ENCODE measurements around the gene OGFR. TPM values are rescaled to one million over a fixed set of nuclear protein-coding genes. Genes with fewer than 3 reads are reported as not detected.

OGFR gene
- total and polyA plus RNA-seq, 2 donors (not counting 3 experiments of a cell fraction or from before 2014, with no cell fraction given): 30.8 to 44.0 TPM

DNA sequence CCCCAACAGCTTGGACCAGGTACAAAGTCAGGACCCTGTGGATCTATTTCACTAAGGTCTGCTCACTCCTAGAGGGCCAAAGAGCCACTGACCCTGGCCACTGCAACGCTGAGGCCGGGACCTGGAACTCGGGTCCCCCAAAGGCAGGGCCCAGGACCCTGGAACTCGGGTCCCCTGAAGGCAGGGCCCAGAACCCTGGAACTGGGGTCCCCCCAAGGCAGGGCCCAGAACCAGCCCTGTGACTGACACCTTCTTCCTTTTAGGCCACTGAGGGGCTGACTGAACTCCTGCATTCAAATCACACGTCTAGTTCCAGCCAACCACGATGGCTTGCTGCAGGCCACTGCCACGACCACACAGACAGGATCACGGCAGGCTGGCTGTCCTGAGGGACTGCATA is 47.6 kb downstream of the OGFR start:
- intact Hi-C loops (cut with micrococcal nuclease): no loop called here
- BruUV-seq (replicated peaks): no TSS peak

More for the DNA sequence above, 47.6 kb downstream of the OGFR start:
- CTCF ChIA-PET: no interaction called here
- TF ChIP-seq POLR2A (IDR thresholded peaks at IDR 0.05; ENCODE audit: low read depth, low read length) (no peak), CTCF (IDR thresholded peaks at IDR 0.05; ENCODE audit: extremely low read depth in 1 of 2, insufficient read depth in 1 of 2, low read depth in 1 of 2, low read length in 2 of 2) (no peak), FOS (IDR thresholded peaks at IDR 0.05; ENCODE audit: borderline replicate concordance, insufficient read depth, low read length) (no peak), GATA2 (IDR thresholded peaks at IDR 0.05; ENCODE audit: insufficient read depth, insufficient read length, low read depth, low read length) (no peak), POLR2AphosphoS5 (IDR thresholded peaks at IDR 0.05; ENCODE audit: insufficient read depth, low read depth, low read length) (no peak), JUN (IDR thresholded peaks at IDR 0.05; ENCODE audit: borderline replicate concordance, insufficient read depth, insufficient read length, low read depth) (no peak), MYC (IDR thresholded peaks at IDR 0.05; ENCODE audit: low read depth, low read length) (no peak), EZH2 (IDR thresholded peaks at IDR 0.05; ENCODE audit: borderline replicate concordance, low read depth, low read length, severe bottlenecking) (no peak)
- TF ChIP-seq, protein P1, sequence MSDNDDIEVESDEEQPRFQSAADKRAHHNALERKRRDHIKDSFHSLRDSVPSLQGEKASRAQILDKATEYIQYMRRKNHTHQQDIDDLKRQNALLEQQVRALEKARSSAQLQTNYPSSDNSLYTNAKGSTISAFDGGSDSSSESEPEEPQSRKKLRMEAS (IDR thresholded peaks at IDR 0.05; ENCODE audit: insufficient read depth, insufficient read length): no peak
- FAIRE-seq (no peak), DNase-seq (ENCODE audit: low read depth, low spot score) (no peak)
- Histone ChIP-seq H2AFZ (ENCODE audit: low read depth, low read length) (no peak overlapping the region), H3K27ac (ENCODE audit: insufficient read depth, low read depth, low read length) (no peak overlapping the region), H3K4me3 (replicated peaks in 1 of 3; ENCODE audit: insufficient read depth in 1 of 3, low read depth in 1 of 3, low read length in 3 of 3) (no peak overlapping the region), H3K4me1 (ENCODE audit: control insufficient read depth, extremely low read depth, insufficient read depth, low read length) (no peaks in the 10 kb centered on the region), H3K4me2 (ENCODE audit: insufficient read depth, low read length) (no peak overlapping the region), H3K79me2 (ENCODE audit: control insufficient read depth, insufficient read depth, low read length) (no peaks in the 10 kb centered on the region), H3K9ac (replicated peaks; ENCODE audit: extremely low read depth, insufficient read depth, low read length) (no peak overlapping the region), H3K27me3 (ENCODE audit: control insufficient read depth in 2 of 2, insufficient read depth in 2 of 2, low read length in 2 of 2) (no peaks in the 10 kb centered on the region), H3K9me3 (replicated peaks; ENCODE audit: control insufficient read depth, insufficient read depth, low read length) (no peaks in the 10 kb centered on the region), H4K20me1 (replicated peaks; ENCODE audit: control insufficient read depth, extremely low read depth, insufficient read depth, low read length) (no peaks in the 10 kb centered on the region), H3K36me3 (ENCODE audit: control insufficient read depth in 2 of 2, extremely low read depth in 1 of 2, insufficient read depth in 2 of 2, low read length in 2 of 2) (peaks cover 3 to 10% of the 10 kb centered on the region in 2 experiments), H3K9me1 (replicated peaks; ENCODE audit: control insufficient read depth, extremely low read depth, insufficient read depth, low read length) (no peaks in the 10 kb centered on the region)
- dilution Hi-C loops (cut with MboI; ENCODE audit: extremely low pct_ligation_motif_present, low sequenced_read_pairs): no loop called here
- POLR2A ChIA-PET: no interaction called here
